NCI-H1436 (cell line): ENCODE measurements around the gene FBXO31.
"Not testable (repeated sequence)": the region's sequence is repeated elsewhere in the genome, so short reads cannot be mapped to it uniquely, and the experiment has no call there.

Source experiments
- DNase-seq: peaks from one replicate; lab custom pipeline; 2025; lab: John Stamatoyannopoulos, UW

The FBXO31 gene

GRCh38 chr16:87384162-87384874, 742 bp upstream of the FBXO31 start:
- DNase-seq, result no peak

DNA sequence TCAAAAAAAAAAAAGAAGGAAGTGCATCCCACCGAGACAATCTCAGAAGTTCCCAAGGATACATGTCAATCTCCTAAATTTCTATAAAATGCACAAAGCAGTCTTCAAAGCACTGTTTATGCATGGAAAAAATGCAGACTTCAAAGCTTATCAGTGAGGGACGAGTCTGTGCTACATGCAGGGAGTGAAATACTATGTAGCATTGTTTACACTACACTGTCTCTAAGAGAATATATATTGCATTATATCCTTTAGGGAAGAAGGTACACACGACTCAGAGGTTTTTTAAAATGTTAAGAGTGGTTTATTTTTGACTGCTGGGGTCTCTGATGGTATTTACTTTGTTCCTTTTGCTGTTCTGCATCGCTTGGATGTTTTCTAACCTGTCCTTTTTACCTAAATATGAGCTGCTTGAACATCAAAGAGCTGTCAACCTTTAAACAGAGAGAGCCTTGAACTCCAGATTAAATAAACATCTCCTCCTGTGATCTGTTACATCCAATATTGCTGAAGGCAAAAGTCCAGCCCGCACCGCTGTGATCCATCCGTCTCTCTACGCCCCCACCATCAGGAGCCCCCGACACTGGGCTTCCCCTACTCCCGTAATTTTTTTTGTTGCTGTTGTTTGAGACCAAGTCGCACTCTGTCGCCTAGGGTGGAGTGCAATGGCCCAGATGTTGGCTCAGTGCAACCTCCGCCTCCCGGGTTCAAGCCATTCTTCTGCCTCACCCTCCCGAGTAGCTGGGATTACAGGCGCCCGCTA, 1.4 kb downstream of the FBXO31 start:
- DNase-seq, result no peak

- no peak for DNase-seq
Measured at GRCh38 chr16:87380881-87381280, 2.7 kb downstream of the FBXO31 start.

GRCh38 chr16:87380403-87380802, 3.2 kb downstream of the FBXO31 start:
- no peak for DNase-seq

GRCh38 chr16:87379312-87379752, 4.2 kb downstream of the FBXO31 start:
- DNase-seq, result not testable (repeated sequence)

- DNase-seq, result no peak
Measured at GRCh38 chr16:87376660-87377059, 6.9 kb downstream of the FBXO31 start.

DNA sequence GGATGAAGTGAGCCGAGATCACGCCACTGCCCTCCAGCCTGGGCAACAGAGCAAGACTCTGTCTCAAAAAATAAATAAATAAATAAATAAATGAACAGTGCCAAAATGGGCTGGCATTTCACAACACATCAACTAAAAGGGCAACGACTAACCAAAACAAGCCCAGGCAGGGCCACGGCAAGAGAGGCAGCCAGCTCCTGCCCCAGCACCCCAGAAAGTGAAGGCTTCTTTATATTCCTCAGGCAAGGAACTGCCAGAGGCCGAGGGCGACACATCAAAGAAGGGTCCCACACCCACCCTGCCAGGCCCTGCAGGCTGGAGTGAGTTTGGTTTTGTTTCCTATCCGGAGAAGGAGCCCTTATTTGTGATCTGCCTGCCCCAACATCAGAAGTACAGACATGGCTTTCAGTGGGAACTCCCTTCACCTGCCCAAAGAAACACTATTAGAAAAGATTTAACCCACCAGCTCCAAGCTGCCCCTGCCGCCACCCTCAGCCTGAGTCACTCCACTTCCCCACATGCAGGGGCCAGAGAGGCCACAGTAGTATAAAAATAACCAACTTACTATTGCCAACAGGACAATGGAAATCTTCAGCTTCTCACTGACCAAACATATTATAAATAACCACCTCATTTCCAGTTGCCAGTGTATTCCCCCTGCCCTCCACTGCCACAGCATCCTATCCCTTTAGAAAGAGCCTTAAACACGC, 8.0 kb downstream of the FBXO31 start:
- no peak for DNase-seq

- no peak for DNase-seq
Measured at GRCh38 chr16:87374313-87374712, 9.3 kb downstream of the FBXO31 start.

- DNase-seq, result no peak
Measured at GRCh38 chr16:87372305-87372704, 11.3 kb downstream of the FBXO31 start.

DNA sequence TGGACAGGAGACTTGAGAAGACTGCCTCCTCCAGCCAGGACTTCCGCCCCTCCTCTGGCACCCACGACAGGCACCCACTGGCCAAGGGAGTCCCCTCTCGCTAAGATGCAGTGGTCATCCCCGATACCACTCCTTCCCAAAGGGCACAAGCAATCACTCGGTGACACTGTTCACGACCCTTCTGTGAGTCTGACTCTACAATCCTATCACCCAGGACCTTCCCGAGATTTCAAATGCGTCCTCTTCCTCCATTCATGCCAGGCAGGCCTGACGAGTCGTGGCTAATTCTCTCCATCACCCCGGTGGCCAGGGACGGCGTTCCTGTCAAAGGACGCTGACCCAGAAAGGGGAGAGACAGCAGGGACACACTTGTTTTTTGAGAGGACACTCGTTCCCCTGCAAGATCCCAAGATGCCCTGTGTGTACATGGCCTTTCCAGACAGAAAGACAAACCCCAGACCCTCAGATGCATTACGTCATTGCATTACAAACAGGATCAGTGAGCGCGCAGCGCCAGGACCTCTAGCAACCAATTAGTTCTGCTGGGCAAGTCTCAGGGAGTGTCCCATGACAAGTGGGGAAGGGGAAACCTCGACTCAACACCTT, 12.2 kb downstream of the FBXO31 start:
- no peak for DNase-seq

DNA sequence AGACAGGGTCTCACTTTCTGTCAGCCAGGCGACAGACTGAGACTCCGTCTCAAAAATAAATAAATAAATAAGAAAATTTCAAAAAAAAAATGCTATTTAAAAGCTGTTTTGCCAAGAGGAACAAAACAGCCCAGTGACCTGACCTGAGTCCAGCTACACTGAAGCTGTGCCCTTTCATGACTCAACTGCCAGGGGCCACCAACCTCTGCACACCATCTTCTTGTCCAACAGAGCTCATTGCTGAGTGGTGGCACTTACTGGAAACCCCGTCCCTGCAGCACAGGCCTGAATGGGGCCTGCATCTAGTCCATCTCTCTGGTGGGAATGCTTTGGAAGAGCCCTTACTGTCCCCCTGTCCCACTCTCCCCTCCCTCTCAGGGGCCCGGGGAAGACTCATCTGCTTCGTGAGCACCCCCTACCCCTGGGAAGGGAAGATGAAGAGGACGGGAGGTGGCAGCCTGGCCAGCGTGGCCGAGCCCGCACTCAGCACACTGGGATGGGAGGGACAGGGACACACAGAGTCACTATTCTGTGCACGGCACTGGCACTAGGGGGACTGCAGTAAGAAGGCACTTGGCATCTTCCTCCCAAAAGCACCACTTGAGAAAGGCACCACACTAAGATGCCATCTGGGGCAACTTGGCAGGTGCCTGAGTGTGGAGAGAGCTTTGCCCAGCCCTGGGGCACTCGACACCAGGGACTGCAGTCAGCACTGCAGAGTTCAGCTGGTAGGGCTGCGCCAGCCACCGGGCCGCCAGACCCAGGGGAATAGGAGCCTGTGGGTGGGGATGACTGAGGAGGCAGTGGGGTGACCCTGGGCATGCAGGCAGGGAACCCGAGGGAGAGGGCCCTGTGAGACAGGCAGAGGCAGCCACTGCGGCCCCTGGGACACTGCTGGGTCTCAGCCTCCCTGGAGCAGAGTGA, 13.5 kb downstream of the FBXO31 start:
- peak; percentile 29 for DNase-seq

DNA sequence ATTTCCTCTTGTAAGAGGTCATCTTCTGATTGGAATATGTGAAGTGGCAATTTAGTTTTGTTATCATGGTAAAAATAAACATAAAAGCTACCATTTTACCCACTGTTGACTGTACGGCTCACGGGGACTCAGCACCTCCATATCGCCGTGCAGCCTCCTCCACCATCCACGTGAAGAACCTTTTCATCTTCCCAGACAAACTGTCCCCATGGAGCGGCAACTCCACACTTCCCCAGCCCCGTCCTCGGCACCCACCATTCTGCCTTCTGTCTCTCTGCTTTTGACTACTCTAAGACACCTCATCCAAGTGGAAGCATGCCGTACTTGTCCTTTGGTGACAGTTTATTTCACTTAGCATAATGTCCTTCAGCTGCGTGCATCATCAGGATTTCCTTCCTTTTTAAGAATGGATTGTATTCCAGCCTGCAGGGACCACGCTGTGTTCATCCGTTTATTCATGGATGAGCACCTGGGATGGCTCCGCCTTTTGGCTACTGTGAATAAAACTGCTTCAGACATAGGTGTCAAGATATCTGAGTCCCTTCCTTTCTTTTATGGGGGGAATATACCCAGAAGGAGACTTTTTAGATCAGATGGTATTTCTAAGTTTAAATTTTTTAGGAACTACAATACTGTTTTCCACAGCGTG, 14.3 kb downstream of the FBXO31 start:
- no peak for DNase-seq

- no peak for DNase-seq
Measured at GRCh38 chr16:87368029-87368770, 15.4 kb downstream of the FBXO31 start.

- no peak for DNase-seq
Measured at GRCh38 chr16:87367529-87367928, 16.0 kb downstream of the FBXO31 start.

GRCh38 chr16:87366930-87367329, 16.6 kb downstream of the FBXO31 start:
- DNase-seq, result no peak

GRCh38 chr16:87366288-87366687, 17.3 kb downstream of the FBXO31 start:
- no peak for DNase-seq

GRCh38 chr16:87365021-87365713, 18.4 kb downstream of the FBXO31 start:
- no peak for DNase-seq

DNA sequence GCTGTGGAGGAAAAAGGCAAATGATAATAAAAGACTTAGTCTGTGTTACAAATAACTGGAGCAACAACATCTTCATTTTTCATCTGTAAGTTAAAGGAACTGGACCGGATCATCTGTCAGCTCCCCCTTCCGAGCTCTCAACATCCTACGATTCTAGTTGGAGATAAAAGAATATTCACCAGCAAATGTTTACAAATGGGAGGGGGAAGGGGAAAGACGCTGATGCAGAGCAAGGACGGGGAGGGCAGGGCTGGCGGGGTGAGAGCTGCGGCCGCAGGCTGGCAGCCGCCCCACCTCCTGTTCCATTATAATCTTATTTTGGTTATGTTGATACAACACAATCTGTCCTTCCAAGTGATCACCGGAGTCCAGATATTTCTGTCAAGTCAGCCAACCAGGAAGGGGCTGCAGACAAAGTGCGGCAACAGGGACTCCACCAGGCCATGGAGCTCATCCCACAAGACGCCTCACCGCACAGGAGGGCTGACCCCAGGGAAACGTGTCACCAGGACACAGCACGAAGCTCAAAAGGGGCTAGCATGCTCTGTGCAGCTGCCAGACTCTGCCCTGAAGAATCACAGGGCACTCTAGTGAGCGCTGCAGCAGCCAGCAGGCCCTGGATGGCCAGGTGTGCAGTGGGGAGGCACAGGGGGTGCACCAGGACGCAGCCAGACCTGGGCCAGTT, 19.7 kb downstream of the FBXO31 start:
- DNase-seq, result no peak
